Right lobe of liver (tissue), 6 donors: Measurements from ENCODE around the gene CDC37. TPM values are rescaled to one million over a fixed set of nuclear protein-coding genes. Genes with fewer than 3 reads are reported as not detected.

Source experiments
- ATAC-seq, 4 donors: fragments of 200-7000 bp; cut with Tn5 transposase; one replicate each; pipeline ENCODE4 v1.9.1; 2020; ENCODE audit warnings: mild to moderate bottlenecking in 4 of 4, moderate library complexity in 4 of 4
- DNase-seq, 3 donors: peaks; one replicate each; pipeline ENCODE4 v3.0.0-alpha.2; 2020
- H3K27ac ChIP-seq, 3 donors: fragments of 200-600 bp; one replicate each; pipeline ENCODE4 v1.8.0; 2022
- H3K27me3 ChIP-seq, 2 donors: fragments of 200-600 bp; one replicate each; pipeline ENCODE4 v1.8.0; 2022
- H3K36me3 ChIP-seq, 4 donors: fragments of 200-600 bp; sonication (generic) in 1 of 4; one replicate each; pipeline versions ENCODE4 v1.5.1 to v1.8.0; 2017 to 2022; ENCODE audit warnings: control low read depth in 1 of 4
- H3K4me1 ChIP-seq, 4 donors: fragments of 200-600 bp; sonication (generic) in 1 of 4; one replicate each; pipeline versions ENCODE4 v1.5.1 to v1.8.0; 2017 to 2022; ENCODE audit warnings: control low read depth in 1 of 4
- H3K4me3 ChIP-seq, 3 donors: fragments of 200-600 bp; one replicate each; pipeline ENCODE4 v1.8.0; 2022
- H3K9me3 ChIP-seq, 4 donors: fragments of 200-600 bp; sonication (generic) in 1 of 4; one replicate each; pipeline versions ENCODE4 v1.5.1 to v1.8.0; 2017 to 2022; ENCODE audit warnings: control low read depth in 1 of 4
- CTCF ChIP-seq, 4 donors: fragments of 200-600 bp in 3 of 4; fragments of 450-650 bp in 1 of 4; IDR thresholded peaks; one replicate each; pipeline versions ENCODE4 v1.5.1 to v1.8.0; 2016 to 2022; ENCODE audit warnings: antibody characterized with exemption in 4 of 4, mild to moderate bottlenecking in 2 of 4
- POLR2A ChIP-seq: fragments of 450-650 bp; IDR thresholded peaks from one replicate; pipeline ENCODE4 v1.6.1; 2017; ENCODE audit warnings: antibody characterized with exemption, mild to moderate bottlenecking
- WGBS: methylation state at CpG from one replicate; pipeline ENCODE4 v1.1.6; 2018; ENCODE audit warnings: low coverage, low lambda C conversion rate; ENCODE audit not compliant: insufficient coverage; ENCODE audit errors: missing lambda C conversion rate; 5-methylcytosine and 5-hydroxymethylcytosine counted together
- intact Hi-C, 2 donors: fragments of 100-400 bp; cut with DNase I; formaldehyde crosslinking; loops; one replicate each; pipeline versions ENCODE4 v1.11.2 to v1.14.1; 2022
- total RNA-seq, 6 experiments: library from RNA; depleted of rRNA in 2 of 6; stranded (reverse); fragments of >200 nt in 2 of 6; fragmentation: NEBNext Ultra II Directional in 3 of 6; extraction: Animal tissue kit (Norgen Biotek cat#: 25700) in 3 of 6; gene quantifications; one replicate each; pipeline versions ENCODE4 v1.1.0 to v1.2.4, GENCODE V29; 2016 to 2023
- donor health status: DM: no; HTN: yes; CAD: no.
- donor health status: DM: no; HTN: no; CAD: no.
- donor health status: DM: no; HTN: no; CAD: no.
- donor health status: DM: no; HTN: yes; CAD: no.
- donor health status: DM: no; HTN: yes; CAD: no.

CDC37 gene
- total RNA-seq, 6 experiments from 2014 or later: 39.6 to 74.9 (median 50.1) TPM

DNA sequence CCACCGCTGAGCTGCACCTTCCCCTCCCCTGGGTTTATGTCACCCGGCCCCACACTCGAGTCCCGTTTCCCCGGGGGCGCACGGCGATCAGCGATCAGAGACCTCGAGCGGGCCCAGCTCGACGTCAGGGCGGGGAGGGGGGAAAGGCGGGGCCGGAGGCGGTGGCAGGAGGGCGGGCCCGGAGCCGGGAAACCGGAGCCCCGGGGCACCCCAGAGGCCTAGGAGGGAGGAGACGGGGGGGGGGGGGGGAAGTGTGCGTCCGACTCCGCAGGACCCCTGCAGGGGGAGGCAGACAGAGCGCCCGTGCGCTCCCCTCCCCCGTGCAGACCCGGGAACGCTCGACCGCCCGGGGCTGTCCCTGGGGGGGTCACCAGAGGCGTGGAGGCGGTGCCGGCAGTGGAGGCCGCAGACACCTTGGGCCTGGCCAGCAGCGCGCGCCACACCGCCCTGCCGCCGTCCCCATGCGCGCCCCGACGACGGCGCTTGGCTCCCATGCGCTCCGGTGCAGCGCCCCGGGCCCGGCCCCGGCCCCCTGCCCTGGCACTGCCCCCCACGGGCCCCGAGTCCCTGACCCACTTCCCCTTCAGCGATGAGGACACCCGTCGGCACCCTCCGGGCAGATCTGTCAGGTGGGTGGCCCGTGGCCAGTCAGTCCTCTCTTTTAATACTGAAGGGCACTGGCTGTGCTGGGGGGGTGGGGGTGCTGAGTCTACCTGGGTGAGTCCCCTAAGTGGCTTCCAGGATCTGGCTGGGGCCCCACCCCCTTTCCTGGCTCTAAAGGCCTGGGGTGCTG, 28.8 kb upstream of the CDC37 start:
- intact Hi-C loops: no loop called here
- DNase-seq (peak in 2 of 3 donors; percentile 64 to 73), ATAC-seq (peak; percentile 63 to 70 (median 66))
- H3K4me3 ChIP-seq: peak overlapping the region; percentile 44 to 51 (median 45)
- peaks cover 0 to 8% (median 0%) of the 10 kb centered on the region in 4 donors for H3K4me1 ChIP-seq
- H3K36me3 ChIP-seq: no peaks in the 10 kb centered on the region
- TF ChIP-seq CTCF (IDR thresholded peaks at IDR 0.05): no peak
- TF ChIP-seq POLR2A: no peak
- H3K27ac ChIP-seq: peak overlapping the region; percentile 38 to 49 (median 40)
- H3K27me3 ChIP-seq: no peaks in the 10 kb centered on the region
- no peaks in the 10 kb centered on the region for H3K9me3 ChIP-seq
- WGBS: 0% methylated on average over 7 of the region's 64 CpGs

DNA sequence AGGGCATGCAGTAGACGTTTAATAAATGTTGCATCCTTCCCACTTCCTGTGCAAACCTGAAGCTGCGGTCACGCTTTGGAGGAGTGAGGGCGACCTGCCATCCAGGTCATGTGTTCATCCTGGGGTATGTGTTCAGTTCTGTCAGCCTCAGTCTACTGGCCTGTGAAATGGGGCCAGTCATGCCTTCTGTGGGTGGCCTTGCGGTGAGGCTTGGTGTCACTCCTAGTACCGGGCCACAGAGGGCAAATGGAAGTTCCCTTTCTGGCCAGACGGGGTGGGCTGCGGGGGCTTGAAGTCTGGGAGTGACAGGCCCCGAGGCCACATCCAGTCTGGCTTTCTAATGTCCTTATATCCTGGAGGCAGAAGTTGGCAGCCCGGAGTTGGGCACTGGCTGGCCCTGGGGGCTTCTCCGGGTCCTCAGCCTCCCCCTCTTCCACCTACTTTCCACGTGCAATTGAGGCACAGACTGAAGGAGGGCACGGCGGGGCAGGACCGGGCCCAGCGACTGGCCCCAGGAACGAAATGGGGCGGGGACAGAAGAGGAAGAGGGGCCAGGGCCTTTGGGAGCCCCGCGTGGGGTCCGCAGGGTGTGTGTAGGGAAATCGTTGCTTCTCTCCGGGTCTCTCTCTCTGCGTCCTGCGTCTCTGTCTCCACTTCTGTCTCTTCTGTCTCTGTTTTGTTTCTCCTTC, 28.1 kb upstream of the CDC37 start:
- H3K27ac ChIP-seq: peak overlapping the region; percentile 38 to 49 (median 40)
- intact Hi-C loops: no loop called here
- peaks cover 0 to 8% (median 0%) of the 10 kb centered on the region in 4 donors for H3K4me1 ChIP-seq
- ATAC-seq (peak; percentile 2 to 15 (median 10)), DNase-seq (no peak)
- TF ChIP-seq CTCF (IDR thresholded peaks at IDR 0.05): no peak
- TF ChIP-seq POLR2A: no peak
- no peaks in the 10 kb centered on the region for H3K27me3 ChIP-seq
- H3K4me3 ChIP-seq: peak overlapping the region; percentile 44 to 51 (median 45)
- no peaks in the 10 kb centered on the region for H3K36me3 ChIP-seq
- no peaks in the 10 kb centered on the region for H3K9me3 ChIP-seq
- 13% methylated on average over 10 of the region's 25 CpGs for WGBS

DNA sequence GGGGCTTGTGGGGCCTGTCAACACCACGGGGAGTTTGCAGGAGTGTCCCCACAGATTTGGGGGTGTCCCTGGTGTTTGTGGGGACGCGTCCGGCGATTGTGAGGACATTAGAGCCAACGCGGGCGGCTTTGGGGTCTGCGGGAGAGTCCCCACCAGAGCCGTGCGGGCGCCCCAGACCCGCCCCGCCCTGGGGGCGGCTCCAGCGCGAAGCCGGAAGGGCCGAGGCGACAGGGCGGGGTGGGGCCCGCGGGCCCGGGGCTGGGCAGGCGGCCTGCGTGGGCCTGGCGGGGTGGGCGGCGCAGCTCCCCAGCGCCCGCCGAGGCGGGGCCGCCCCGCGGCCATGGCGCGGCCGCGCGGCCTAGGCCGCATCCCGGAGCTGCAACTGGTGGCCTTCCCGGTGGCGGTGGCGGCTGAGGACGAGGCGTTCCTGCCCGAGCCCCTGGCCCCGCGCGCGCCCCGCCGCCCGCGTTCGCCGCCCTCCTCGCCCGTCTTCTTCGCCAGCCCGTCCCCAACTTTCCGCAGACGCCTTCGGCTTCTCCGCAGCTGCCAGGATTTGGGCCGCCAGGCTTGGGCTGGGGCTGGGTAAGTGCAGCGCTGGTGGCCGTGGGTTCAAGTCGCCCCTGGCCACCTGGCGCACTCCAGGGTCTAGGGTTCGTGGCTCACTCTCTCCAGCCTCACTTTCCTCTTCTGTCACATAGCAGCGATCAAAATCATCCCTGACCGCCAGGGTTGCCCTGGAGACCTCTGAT, 27.3 kb upstream of the CDC37 start:
- 0% methylated on average over 1 of the region's 75 CpGs for WGBS
- ATAC-seq: peak; percentile 70 to 77 (median 70)
- Histone ChIP-seq H3K4me1 (peaks cover 0 to 8% (median 0%) of the 10 kb centered on the region in 4 donors), H3K27ac (no peak overlapping the region), H3K4me3 (peak overlapping the region; percentile 44 to 51 (median 45)), H3K36me3 (no peaks in the 10 kb centered on the region), H3K9me3 (no peaks in the 10 kb centered on the region), H3K27me3 (no peaks in the 10 kb centered on the region)
- intact Hi-C loops: no loop called here
- peak in 1 of 3 donors; percentile 66 for DNase-seq
- TF ChIP-seq CTCF (IDR thresholded peaks at IDR 0.05): no peak
- peak; percentile 41 for TF ChIP-seq POLR2A

GRCh38 chr19:10428996-10429381, 25.6 kb upstream of the CDC37 start:
- no peak overlapping the region for H3K27ac ChIP-seq
- H3K4me3 ChIP-seq: no peak overlapping the region
- DNase-seq (no peak), ATAC-seq (no peak)
- WGBS: 61% methylated on average over 5 of the region's 5 CpGs
- H3K27me3 ChIP-seq: no peaks in the 10 kb centered on the region
- no peaks in the 10 kb centered on the region for H3K36me3 ChIP-seq
- peaks cover 0 to 17% (median 5%) of the 10 kb centered on the region in 4 donors for H3K4me1 ChIP-seq
- no peaks in the 10 kb centered on the region for H3K9me3 ChIP-seq
- intact Hi-C loops: no loop called here
- TF ChIP-seq CTCF (IDR thresholded peaks at IDR 0.05) (no peak), POLR2A (no peak)
